RWPE2 (cell line): Measurements from ENCODE around the gene UQCRFS1.
"Not testable (repeated sequence)": the region's sequence is repeated elsewhere in the genome, so short reads cannot be mapped to it uniquely, and the experiment has no call there.

Source experiments
- ATAC-seq: fragments of 200-7000 bp; cut with Tn5 transposase; 3 replicates; pipeline ENCODE4 v1.9.1; 2021; ENCODE audit warnings: low read depth
- DNase-seq: peaks from one replicate; pipeline ENCODE4 v3.0.0-alpha.2; 2020; ENCODE audit warnings: low spot score
- H3K27ac ChIP-seq: fragments of 450-650 bp; 2 replicates; pipeline ENCODE4 v1.5.1; 2017; ENCODE audit warnings: mild to moderate bottlenecking; ENCODE audit not compliant: poor library complexity, severe bottlenecking
- H3K27me3 ChIP-seq: fragments of 250-450 bp; sonication (Bioruptor Pico); 2 replicates; pipeline ENCODE4 v1.5.1; 2021; ENCODE audit warnings: mild to moderate bottlenecking, moderate library complexity; ENCODE audit not compliant: insufficient read depth, poor library complexity, severe bottlenecking
- H3K36me3 ChIP-seq: fragments of 250-450 bp; sonication (Bioruptor Pico); 2 replicates; pipeline ENCODE4 v1.5.1; 2020; ENCODE audit warnings: low read depth, mild to moderate bottlenecking, moderate library complexity
- H3K4me1 ChIP-seq: fragments of 250-450 bp; sonication (Bioruptor Pico); 2 replicates; pipeline ENCODE4 v1.5.1; 2021; ENCODE audit warnings: mild to moderate bottlenecking, moderate library complexity; ENCODE audit not compliant: insufficient read depth, poor library complexity, severe bottlenecking
- H3K4me3 ChIP-seq: fragments of 250-450 bp; sonication (Bioruptor Pico); 2 replicates; pipeline ENCODE4 v1.5.1; 2021; ENCODE audit warnings: mild to moderate bottlenecking, moderate library complexity; ENCODE audit not compliant: severe bottlenecking
- H3K9me3 ChIP-seq: fragments of 250-450 bp; sonication (Bioruptor Pico); 2 replicates; pipeline ENCODE4 v1.5.1; 2021; ENCODE audit warnings: mild to moderate bottlenecking, moderate library complexity; ENCODE audit not compliant: severe bottlenecking
- CTCF ChIP-seq: fragments of 450-650 bp; IDR thresholded peaks from one replicate; pipeline ENCODE4 v1.5.1; 2017; ENCODE audit warnings: mild to moderate bottlenecking, moderate library complexity; ENCODE audit not compliant: poor library complexity, severe bottlenecking

The UQCRFS1 gene

GRCh38 chr19:29211562-29212355, 1.2 kb downstream of the UQCRFS1 start:
- H3K27me3 ChIP-seq, result no peaks in the 10 kb centered on the region
- H3K4me3 ChIP-seq, result peak overlapping the region; percentile 87
- H3K9me3 ChIP-seq, result no peaks in the 10 kb centered on the region
- no peak for DNase-seq
- peak overlapping the region; percentile 53 for H3K27ac ChIP-seq
- no peak for TF ChIP-seq CTCF
- no peaks in the 10 kb centered on the region for H3K4me1 ChIP-seq
- ATAC-seq, result no peak
- peaks cover 33% of the 10 kb centered on the region for H3K36me3 ChIP-seq

DNA sequence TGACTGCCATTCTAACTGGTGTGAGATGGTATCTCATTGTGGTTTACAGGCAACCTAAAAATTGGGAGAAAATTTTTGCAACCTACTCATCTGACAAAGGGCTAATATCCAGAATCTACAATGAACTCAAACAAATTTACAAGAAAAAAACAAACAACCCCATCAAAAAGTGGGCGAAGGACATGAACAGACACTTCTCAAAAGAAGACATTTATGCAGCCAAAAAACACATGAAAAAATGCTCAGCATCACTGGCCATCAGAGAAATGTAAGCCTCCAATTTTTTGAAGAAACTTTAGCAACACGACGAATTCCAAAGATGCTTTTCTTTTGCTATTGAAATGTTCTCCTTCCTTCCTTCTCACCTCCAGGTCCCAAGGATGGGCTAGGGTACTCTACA, 1.9 kb downstream of the UQCRFS1 start:
- not testable (repeated sequence) for H3K4me1 ChIP-seq, ATAC-seq, H3K27me3 ChIP-seq, H3K4me3 ChIP-seq, H3K9me3 ChIP-seq, DNase-seq, H3K27ac ChIP-seq
- peaks cover 40% of the 10 kb centered on the region for H3K36me3 ChIP-seq

DNA sequence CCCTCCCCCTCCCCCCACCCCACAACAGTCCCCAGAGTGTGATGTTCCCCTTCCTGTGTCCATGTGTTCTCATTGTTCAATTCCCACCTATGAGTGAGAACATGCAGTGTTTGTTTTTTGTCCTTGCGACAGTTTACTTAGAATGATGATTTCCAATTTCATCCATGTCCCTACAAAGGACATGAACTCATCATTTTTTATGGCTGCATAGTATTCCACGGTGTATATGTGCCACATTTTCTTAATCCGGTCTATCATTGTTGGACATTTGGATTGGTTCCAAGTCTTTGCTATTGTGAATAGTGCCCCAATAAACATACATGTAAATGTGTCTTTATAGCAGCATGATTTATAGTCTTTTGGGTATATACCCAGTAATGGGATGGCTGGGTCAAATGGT, 2.4 kb downstream of the UQCRFS1 start:
- not testable (repeated sequence) for H3K4me3 ChIP-seq, ATAC-seq, DNase-seq, H3K27me3 ChIP-seq, H3K9me3 ChIP-seq, H3K4me1 ChIP-seq, H3K27ac ChIP-seq
- peaks cover 40% of the 10 kb centered on the region for H3K36me3 ChIP-seq

DNA sequence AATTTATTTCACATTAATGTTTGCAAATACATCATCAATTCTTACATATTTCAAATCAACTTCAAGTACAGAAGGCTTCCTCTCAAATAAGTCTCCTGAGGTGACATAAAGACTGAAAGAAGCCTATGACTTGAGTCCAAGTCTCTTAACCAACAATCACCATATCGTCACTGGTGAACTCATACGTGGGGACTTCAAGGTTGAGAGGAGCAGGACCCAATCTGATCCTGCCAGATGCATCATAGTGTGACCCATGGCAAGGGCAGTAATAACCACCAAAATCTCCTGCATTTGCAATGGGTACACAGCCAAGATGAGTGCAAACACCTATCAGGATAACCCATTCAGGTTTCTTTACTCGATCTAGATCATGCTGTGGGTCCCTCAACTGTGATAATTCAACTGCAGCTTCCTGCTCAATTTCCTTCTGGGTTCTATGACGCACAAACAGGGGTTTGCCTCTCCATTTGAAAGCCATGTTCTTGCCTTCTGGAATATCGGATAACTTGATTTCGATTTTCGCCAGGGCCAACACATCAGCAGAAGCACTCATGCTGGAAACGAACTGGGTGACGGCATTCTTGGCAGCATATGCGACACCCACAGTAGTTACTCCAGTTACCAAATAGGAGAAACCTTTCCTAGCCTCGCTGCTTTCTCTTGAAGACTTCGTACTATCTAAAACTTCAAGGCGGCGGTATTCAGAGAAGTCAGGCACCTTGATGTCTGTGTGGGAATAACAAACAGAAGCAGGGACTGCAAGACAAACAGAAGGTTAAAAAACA, 5.4 kb downstream of the UQCRFS1 start:
- H3K4me1 ChIP-seq, DNase-seq, H3K27me3 ChIP-seq, H3K27ac ChIP-seq, ATAC-seq, H3K9me3 ChIP-seq, H3K4me3 ChIP-seq: not testable (repeated sequence)
- H3K36me3 ChIP-seq, result peaks cover 40% of the 10 kb centered on the region

DNA sequence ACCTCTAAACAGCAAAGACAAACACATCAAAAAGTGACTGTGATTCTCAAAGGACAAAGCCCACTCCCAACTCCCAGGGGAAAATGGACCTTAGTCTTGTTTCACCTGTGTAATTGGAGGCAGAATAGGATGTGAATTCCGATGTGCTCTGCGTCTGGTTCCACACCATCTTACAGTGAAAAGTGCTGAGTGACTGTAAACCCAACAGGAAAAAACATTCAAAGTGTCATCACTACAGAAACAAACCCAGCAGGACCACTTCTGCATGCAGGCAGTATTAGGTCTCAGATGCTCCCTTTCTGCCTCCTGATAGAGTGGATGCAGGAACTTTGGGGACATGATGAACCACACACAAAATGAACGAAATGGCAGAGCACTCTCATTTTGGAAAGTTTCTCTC, 6.5 kb downstream of the UQCRFS1 start:
- Histone ChIP-seq H3K27ac (no peak overlapping the region), H3K4me1 (no peaks in the 10 kb centered on the region), H3K9me3 (no peaks in the 10 kb centered on the region), H3K4me3 (no peak overlapping the region), H3K36me3 (peaks cover 39% of the 10 kb centered on the region), H3K27me3 (no peaks in the 10 kb centered on the region)
- DNase-seq (no peak), ATAC-seq (no peak)
- TF ChIP-seq CTCF, result no peak

DNA sequence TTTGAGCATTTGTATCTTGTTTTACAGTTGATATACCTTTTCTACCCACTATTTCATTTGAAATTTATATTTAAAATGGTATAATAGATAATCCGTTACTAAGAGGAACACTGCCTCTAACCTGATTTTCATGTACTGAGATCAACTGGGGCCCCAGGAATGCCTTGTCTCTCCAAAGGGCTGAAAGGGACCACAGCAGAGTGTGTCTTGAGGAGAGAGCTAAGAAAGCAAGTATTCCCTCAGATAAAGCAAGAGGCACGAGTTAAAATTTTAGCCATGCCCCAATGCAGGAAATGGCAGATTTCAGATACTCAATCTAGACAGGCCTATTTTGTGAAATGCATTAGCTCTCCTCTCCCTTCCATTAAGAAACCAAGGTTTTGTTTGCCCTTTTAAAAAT, 10.7 kb downstream of the UQCRFS1 start:
- Histone ChIP-seq H3K27ac (no peak overlapping the region), H3K4me1 (no peaks in the 10 kb centered on the region), H3K4me3 (no peak overlapping the region), H3K9me3 (no peaks in the 10 kb centered on the region), H3K27me3 (no peaks in the 10 kb centered on the region), H3K36me3 (peaks cover 10% of the 10 kb centered on the region)
- no peak for ATAC-seq
- no peak for TF ChIP-seq CTCF
- DNase-seq, result no peak
